Loucy (cell line): ENCODE results near the gene ROBO1.

Source experiments
- EZH2phosphoT487 ChIP-seq: fragments of 200-600 bp; IDR thresholded peaks from 2 replicates; pipeline ENCODE4 v1.6.1; 2018; ENCODE audit warnings: antibody characterized with exemption, mild to moderate bottlenecking, moderate library complexity, borderline replicate concordance
- TF ChIP-seq, protein P1 (sequence below): fragments of 200-600 bp; sonication (generic); conservative IDR thresholded peaks from 2 replicates; pipeline ENCODE4 v1.5.1; 2014; ENCODE audit warnings: mild to moderate bottlenecking, antibody characterized with exemption, low read length

DNA sequence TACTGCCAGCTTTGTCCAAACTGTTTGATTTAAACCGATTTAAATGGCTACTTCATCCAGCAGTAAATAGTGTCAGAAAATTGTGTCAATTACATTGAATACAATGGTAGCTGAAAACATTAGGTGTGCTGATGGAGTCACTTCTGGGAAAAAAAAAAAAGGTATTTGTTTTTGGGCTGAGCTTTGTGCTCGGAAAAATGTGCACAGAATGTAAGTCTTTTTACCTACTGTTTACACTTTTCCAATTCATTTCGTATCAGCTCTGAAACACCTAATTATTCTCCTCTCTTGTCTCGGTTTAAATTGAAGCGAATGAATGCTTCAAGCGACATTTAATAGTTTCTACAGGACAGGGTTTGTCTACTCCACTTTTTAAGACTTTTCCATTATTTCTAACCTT is 1078.4 kb downstream of the ROBO1 start:
- no peak for TF ChIP-seq EZH2phosphoT487
- TF ChIP-seq, protein P1, sequence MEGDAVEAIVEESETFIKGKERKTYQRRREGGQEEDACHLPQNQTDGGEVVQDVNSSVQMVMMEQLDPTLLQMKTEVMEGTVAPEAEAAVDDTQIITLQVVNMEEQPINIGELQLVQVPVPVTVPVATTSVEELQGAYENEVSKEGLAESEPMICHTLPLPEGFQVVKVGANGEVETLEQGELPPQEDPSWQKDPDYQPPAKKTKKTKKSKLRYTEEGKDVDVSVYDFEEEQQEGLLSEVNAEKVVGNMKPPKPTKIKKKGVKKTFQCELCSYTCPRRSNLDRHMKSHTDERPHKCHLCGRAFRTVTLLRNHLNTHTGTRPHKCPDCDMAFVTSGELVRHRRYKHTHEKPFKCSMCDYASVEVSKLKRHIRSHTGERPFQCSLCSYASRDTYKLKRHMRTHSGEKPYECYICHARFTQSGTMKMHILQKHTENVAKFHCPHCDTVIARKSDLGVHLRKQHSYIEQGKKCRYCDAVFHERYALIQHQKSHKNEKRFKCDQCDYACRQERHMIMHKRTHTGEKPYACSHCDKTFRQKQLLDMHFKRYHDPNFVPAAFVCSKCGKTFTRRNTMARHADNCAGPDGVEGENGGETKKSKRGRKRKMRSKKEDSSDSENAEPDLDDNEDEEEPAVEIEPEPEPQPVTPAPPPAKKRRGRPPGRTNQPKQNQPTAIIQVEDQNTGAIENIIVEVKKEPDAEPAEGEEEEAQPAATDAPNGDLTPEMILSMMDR: no peak
